ENCODE measurements around the gene TAS2R7.

DNA sequence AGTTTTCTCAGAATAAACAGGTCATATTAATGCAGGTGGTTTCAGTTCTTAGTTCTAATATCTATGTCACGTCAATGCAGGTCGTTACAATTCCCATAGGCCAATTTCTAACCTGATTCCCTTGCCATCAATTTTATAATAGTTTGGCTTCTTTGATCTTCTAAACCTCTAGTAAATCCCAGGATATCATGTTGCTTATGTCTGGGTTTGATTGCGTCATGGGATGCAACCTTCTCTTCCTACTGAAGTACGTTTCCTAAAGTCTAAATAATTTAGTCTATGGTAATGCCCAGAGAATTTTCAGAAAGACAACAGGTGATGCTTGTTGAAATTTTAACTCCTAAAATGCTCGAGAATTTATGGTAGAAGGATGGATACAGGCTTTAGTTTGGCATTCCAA, 19.2 kb downstream of the TAS2R7 start:
- TF ChIP-seq POLR2A (IDR thresholded peaks at IDR 0.05) = no peak
- no peak for TF ChIP-seq POLR2AphosphoS5 (IDR thresholded peaks at IDR 0.05)

Data from sigmoid colon (tissue), 4 donors.